BLaER1 (cell line): Measurements from ENCODE around the gene NFKB2.
A peak's percentile ranks its signal among the peaks of the same experiment; 100 is the strongest.

Experiments
- H3K27ac ChIP-seq: shearing (Covaris generic); formaldehyde crosslinking; 2 replicates; pipeline ENCODE4 v1.8.1; 2022
- H3K27me3 ChIP-seq: shearing (Covaris generic); formaldehyde crosslinking; 2 replicates; pipeline ENCODE4 v1.8.1; 2022
- H3K36me3 ChIP-seq: shearing (Covaris generic); formaldehyde crosslinking; 2 replicates; pipeline ENCODE4 v1.8.1; 2022
- H3K4me1 ChIP-seq: shearing (Covaris generic); formaldehyde crosslinking; 2 replicates; pipeline ENCODE4 v1.8.1; 2022
- H3K4me2 ChIP-seq: shearing (Covaris generic); formaldehyde crosslinking; 2 replicates; pipeline ENCODE4 v1.8.1; 2022
- H3K4me3 ChIP-seq: shearing (Covaris generic); formaldehyde crosslinking; 2 replicates; pipeline ENCODE4 v1.8.1; 2022
- H3K9ac ChIP-seq: shearing (Covaris generic); formaldehyde crosslinking; 2 replicates; pipeline ENCODE4 v1.8.1; 2022
- H3K9me3 ChIP-seq: shearing (Covaris generic); formaldehyde crosslinking; 2 replicates; pipeline ENCODE4 v1.8.1; 2022
- H4K20me1 ChIP-seq: shearing (Covaris generic); formaldehyde crosslinking; 2 replicates; pipeline ENCODE4 v1.8.1; 2022
- Cebpa-rat ChIP-seq: shearing (Covaris generic); IDR thresholded peaks from 2 replicates; pipeline ENCODE4 v1.8.1; 2022

Gene NFKB2

GRCh38 chr10:102407425-102408130 lies 12.1 kb downstream of the NFKB2 start:
- Histone ChIP-seq H3K9ac (no peak overlapping the region), H4K20me1 (peaks cover 15% of the 10 kb centered on the region; the same call in 1 of the 2 replicates), H3K27ac (no peak overlapping the region), H3K9me3 (no peaks in the 10 kb centered on the region), H3K4me1 (peaks cover 2% of the 10 kb centered on the region), H3K4me2 (no peak overlapping the region), H3K4me3 (no peak overlapping the region), H3K27me3 (peaks cover 55% of the 10 kb centered on the region), H3K36me3 (no peaks in the 10 kb centered on the region; the same call in 1 of the 2 replicates)
- TF ChIP-seq Cebpa-rat, result no peak

- Histone ChIP-seq H3K4me3 (no peak overlapping the region), H3K4me2 (no peak overlapping the region)
- no peak for TF ChIP-seq Cebpa-rat
These were observed 12.7 kb downstream of the NFKB2 start for GRCh38 chr10:102408131-102408727.

GRCh38 chr10:102408728-102409603 lies 13.5 kb downstream of the NFKB2 start:
- H3K36me3 ChIP-seq, result no peaks in the 10 kb centered on the region
- H3K27me3 ChIP-seq, result peaks cover 67% of the 10 kb centered on the region
- peaks cover 12% of the 10 kb centered on the region for H3K4me1 ChIP-seq
- no peaks in the 10 kb centered on the region for H3K9me3 ChIP-seq
- H3K4me3 ChIP-seq, result no peak overlapping the region
- TF ChIP-seq Cebpa-rat, result no peak
- no peak overlapping the region for H3K27ac ChIP-seq
- no peak overlapping the region for H3K4me2 ChIP-seq
- H3K9ac ChIP-seq, result no peak overlapping the region
- H4K20me1 ChIP-seq, result peaks cover 15% of the 10 kb centered on the region; the same call in 1 of the 2 replicates

More at GRCh38 chr10:102408131-102408727, 12.7 kb downstream of the NFKB2 start:
- Histone ChIP-seq H3K9me3 (no peaks in the 10 kb centered on the region), H3K27me3 (peaks cover 61% of the 10 kb centered on the region), H3K27ac (no peak overlapping the region), H4K20me1 (peaks cover 15% of the 10 kb centered on the region; the same call in 1 of the 2 replicates), H3K4me1 (peaks cover 8% of the 10 kb centered on the region), H3K9ac (no peak overlapping the region), H3K36me3 (no peaks in the 10 kb centered on the region; the same call in 1 of the 2 replicates)

- no peak overlapping the region for H3K4me2 ChIP-seq
- no peak for TF ChIP-seq Cebpa-rat
- no peaks in the 10 kb centered on the region for H3K9me3 ChIP-seq
- peaks cover 74% of the 10 kb centered on the region for H3K27me3 ChIP-seq
- H3K36me3 ChIP-seq, result no peaks in the 10 kb centered on the region
- peaks cover 15% of the 10 kb centered on the region; the same call in 1 of the 2 replicates for H4K20me1 ChIP-seq
- H3K27ac ChIP-seq, result no peak overlapping the region
- H3K9ac ChIP-seq, result no peak overlapping the region
- no peak overlapping the region for H3K4me3 ChIP-seq
- H3K4me1 ChIP-seq, result peaks cover 12% of the 10 kb centered on the region
These were observed 14.3 kb downstream of the NFKB2 start for GRCh38 chr10:102409604-102410428.

GRCh38 chr10:102410429-102411073 lies 15.0 kb downstream of the NFKB2 start:
- Histone ChIP-seq H3K4me1 (peaks cover 12% of the 10 kb centered on the region), H3K27ac (no peak overlapping the region), H3K9ac (no peak overlapping the region), H3K4me2 (no peak overlapping the region), H3K36me3 (no peaks in the 10 kb centered on the region), H3K27me3 (peaks cover 80% of the 10 kb centered on the region), H3K4me3 (no peak overlapping the region), H4K20me1 (peaks cover 15% of the 10 kb centered on the region; the same call in 1 of the 2 replicates), H3K9me3 (no peaks in the 10 kb centered on the region)
- no peak for TF ChIP-seq Cebpa-rat

GRCh38 chr10:102411341-102412255 lies 16.1 kb downstream of the NFKB2 start:
- Histone ChIP-seq H3K4me1 (peaks cover 12% of the 10 kb centered on the region), H4K20me1 (peaks cover 15% of the 10 kb centered on the region; the same call in 1 of the 2 replicates), H3K27ac (no peak overlapping the region), H3K36me3 (no peaks in the 10 kb centered on the region), H3K4me2 (no peak overlapping the region), H3K27me3 (peaks cover 91% of the 10 kb centered on the region), H3K4me3 (no peak overlapping the region), H3K9me3 (no peaks in the 10 kb centered on the region), H3K9ac (no peak overlapping the region)
- TF ChIP-seq Cebpa-rat, result no peak

GRCh38 chr10:102412293-102412692 lies 16.8 kb downstream of the NFKB2 start:
- peaks cover 15% of the 10 kb centered on the region; the same call in 1 of the 2 replicates for H4K20me1 ChIP-seq
- H3K36me3 ChIP-seq, result no peaks in the 10 kb centered on the region
- H3K27ac ChIP-seq, result no peak overlapping the region
- no peak overlapping the region for H3K9ac ChIP-seq
- no peak overlapping the region for H3K4me3 ChIP-seq
- H3K27me3 ChIP-seq, result peaks cover 95% of the 10 kb centered on the region
- peaks cover 12% of the 10 kb centered on the region for H3K4me1 ChIP-seq
- H3K9me3 ChIP-seq, result no peaks in the 10 kb centered on the region
- TF ChIP-seq Cebpa-rat, result no peak
- H3K4me2 ChIP-seq, result 0 out of 2 replicates have a peak overlapping the region, but pooled peaks have one; percentile 63
